SK-N-SH (cell line): ENCODE data around the gene TPD52L2. TPM values are rescaled to one million over a fixed set of nuclear protein-coding genes. Genes with fewer than 3 reads are reported as not detected.

Source experiments
- CTCF ChIA-PET: fragments of 300-600, 350-600 bp; formaldehyde crosslinking; extraction: SDS; loops from one replicate; lab custom pipeline; 2021; lab: Yijun Ruan, JAX
- POLR2A ChIA-PET: fragments of 350-600 bp; sonication (Branson Sonifier 250); formaldehyde crosslinking; extraction: SDS; loops from one replicate; lab custom pipeline; 2020; ENCODE audit warnings: antibody characterized with exemption, inconsistent platforms; lab: Yijun Ruan, JAX
- DNase-seq: peaks from one replicate; pipeline ENCODE4 v3.0.0; 2012
- H2AFZ ChIP-seq: fragments of 200-600 bp; sonication (generic); 2 replicates; pipeline ENCODE4 v1.8.1; 2016; ENCODE audit warnings: antibody characterized with exemption, mild to moderate bottlenecking, low read depth
- H3F3A ChIP-seq: fragments of 200-600 bp; sonication (generic); replicated peaks from 2 replicates; pipeline ENCODE3; 2016; ENCODE audit warnings: antibody characterized with exemption, mild to moderate bottlenecking; ENCODE audit not compliant: insufficient read depth
- H3K27ac ChIP-seq, 2 experiments: fragments of 200-500 bp in 1 of 2; fragments of 200-600 bp in 1 of 2; sonication (Bioruptor generic) in 1 of 2; sonication (generic), shearing (Covaris generic) in 1 of 2; 2 replicates each; pipeline versions ENCODE4 v1.5.1 to v1.6.1; 2014 to 2016; ENCODE audit warnings: low read depth in 2 of 2, inconsistent platforms in 1 of 2, low read length in 1 of 2, mild to moderate bottlenecking in 1 of 2, mixed read lengths in 1 of 2
- H3K27me3 ChIP-seq: fragments of 200-600 bp; sonication (generic), shearing (Covaris generic); 2 replicates; pipeline ENCODE4 v1.6.1; 2016; ENCODE audit warnings: mixed run types; ENCODE audit not compliant: insufficient read depth
- H3K36me3 ChIP-seq, 2 experiments: fragments of 200-500 bp in 1 of 2; fragments of 200-600 bp in 1 of 2; sonication (Bioruptor generic) in 1 of 2; sonication (generic) in 1 of 2; replicated peaks in 1 of 2; 2 replicates each; pipeline versions ENCODE3 to v1.5.1; 2014 to 2016; ENCODE audit warnings: low read length in 1 of 2, mild to moderate bottlenecking in 1 of 2; ENCODE audit not compliant: insufficient read depth in 2 of 2, control insufficient read depth in 1 of 2
- H3K4me1 ChIP-seq, 2 experiments: fragments of 200-500 bp in 1 of 2; fragments of 200-600 bp in 1 of 2; sonication (Bioruptor generic) in 1 of 2; sonication (generic), shearing (Covaris generic) in 1 of 2; 2 replicates each; pipeline versions ENCODE4 v1.5.1 to v1.6.1; 2014 to 2016; ENCODE audit warnings: low read depth in 1 of 2, low read length in 1 of 2, mixed run types in 1 of 2; ENCODE audit not compliant: insufficient read depth in 2 of 2, control insufficient read depth in 1 of 2
- H3K4me2 ChIP-seq: fragments of 200-600 bp; sonication (generic), shearing (Covaris generic); 2 replicates; pipeline ENCODE4 v1.6.1; 2017; ENCODE audit warnings: mixed run types
- H3K4me3 ChIP-seq, 2 experiments: fragments of 200-500 bp in 1 of 2; fragments of 200-600 bp in 1 of 2; sonication (Bioruptor generic) in 1 of 2; sonication (generic), shearing (Covaris generic) in 1 of 2; 2 replicates each; pipeline versions ENCODE4 v1.5.1 to v1.8.1; 2014 to 2016; ENCODE audit warnings: low read depth in 2 of 2, inconsistent platforms in 1 of 2, low read length in 1 of 2, mild to moderate bottlenecking in 1 of 2, mixed read lengths in 1 of 2, moderate library complexity in 1 of 2
- H3K79me2 ChIP-seq: fragments of 200-600 bp; sonication (generic); 2 replicates; pipeline ENCODE4 v1.8.1; 2017; ENCODE audit warnings: mild to moderate bottlenecking; ENCODE audit not compliant: insufficient read depth
- H3K9ac ChIP-seq: fragments of 200-600 bp; sonication (generic); 2 replicates; pipeline ENCODE4 v1.6.1; 2017; ENCODE audit warnings: mixed run types
- H3K9me2 ChIP-seq: fragments of 200-600 bp; sonication (generic); 2 replicates; pipeline ENCODE4 v1.6.1; 2017; ENCODE audit warnings: mixed run types
- H3K9me3 ChIP-seq: fragments of 200-600 bp; sonication (generic); 2 replicates; pipeline ENCODE4 v1.6.1; 2017; ENCODE audit warnings: mixed run types, mild to moderate bottlenecking, moderate library complexity
- H4K20me1 ChIP-seq: fragments of 200-600 bp; sonication (generic); 2 replicates; pipeline ENCODE4 v1.6.1; 2017; ENCODE audit warnings: mild to moderate bottlenecking, mixed run types; ENCODE audit not compliant: insufficient read depth
- CHD2 ChIP-seq: fragments of 150-350 bp; IDR thresholded peaks from 2 replicates; pipeline ENCODE4 v1.6.1; 2018; ENCODE audit warnings: low read length; ENCODE audit not compliant: partially characterized antibody
- ELF1 ChIP-seq: IDR thresholded peaks from 2 replicates; pipeline ENCODE4 v1.4.0; 2012
- EP300 ChIP-seq, 2 experiments: IDR thresholded peaks; 2 replicates each; pipeline versions ENCODE4 v1.4.0 to v1.6.1; 2012; ENCODE audit warnings: borderline replicate concordance in 1 of 2, low read depth in 1 of 2, low read length in 1 of 2
- FOSL2 ChIP-seq: IDR thresholded peaks from 2 replicates; pipeline ENCODE4 v1.4.0; 2012; ENCODE audit warnings: low read depth, mild to moderate bottlenecking, moderate library complexity, borderline replicate concordance
- FOXJ3 ChIP-seq: sonication (generic); formaldehyde crosslinking; IDR thresholded peaks from 2 replicates; pipeline ENCODE4 v1.5.1; 2020; ENCODE audit warnings: mild to moderate bottlenecking, missing genetic modification reagents
- GABPA ChIP-seq: IDR thresholded peaks from 2 replicates; pipeline ENCODE4 v1.4.0; 2012; ENCODE audit warnings: low read depth, mild to moderate bottlenecking
- MEF2A ChIP-seq: IDR thresholded peaks from 2 replicates; pipeline ENCODE4 v1.4.0; 2012; ENCODE audit warnings: low read depth, borderline replicate concordance
- NFIC ChIP-seq: IDR thresholded peaks from 2 replicates; pipeline ENCODE4 v1.4.0; 2012; ENCODE audit warnings: borderline replicate concordance
- RAD21 ChIP-seq: IDR thresholded peaks from 2 replicates; pipeline ENCODE4 v1.6.1; 2012; ENCODE audit warnings: mild to moderate bottlenecking, low read length
- RFX5 ChIP-seq: IDR thresholded peaks from 2 replicates; pipeline ENCODE4 v1.6.1; 2012; ENCODE audit warnings: mild to moderate bottlenecking, improper control_type of control experiment, low read length
- RXRA ChIP-seq: IDR thresholded peaks from 2 replicates; pipeline ENCODE4 v1.4.0; 2012; ENCODE audit warnings: low read depth, mild to moderate bottlenecking, borderline replicate concordance
- SIN3A ChIP-seq: IDR thresholded peaks from 2 replicates; pipeline ENCODE4 v1.6.1; 2012; ENCODE audit warnings: low read depth, mild to moderate bottlenecking, low read length, moderate library complexity, borderline replicate concordance
- SMC3 ChIP-seq: IDR thresholded peaks from 2 replicates; pipeline ENCODE4 v1.6.1; 2012; ENCODE audit warnings: low read depth, low read length, improper control_type of control experiment
- TAF1 ChIP-seq: IDR thresholded peaks from 2 replicates; pipeline ENCODE4 v1.6.1; 2012; ENCODE audit warnings: low read depth, mild to moderate bottlenecking, low read length, moderate library complexity, borderline replicate concordance
- TEAD4 ChIP-seq: IDR thresholded peaks from 2 replicates; pipeline ENCODE4 v1.4.0; 2012; ENCODE audit warnings: mild to moderate bottlenecking, borderline replicate concordance; ENCODE audit not compliant: insufficient read depth
- WGBS: methylation state at CpG from one replicate; pipeline ENCODE4 v1.1.6; 2017; ENCODE audit warnings: low lambda C conversion rate; 5-methylcytosine and 5-hydroxymethylcytosine counted together
- polyA plus RNA-seq, 3 experiments: library from polyadenylated mRNA; depleted of rRNA; stranded (reverse); fragments of >200 nt; gene quantifications; 2 replicates each; pipeline ENCODE4 v1.2.3, GENCODE V29; 2012
- TF ChIP-seq, protein P1 (sequence below): fragments of 150-350 bp; IDR thresholded peaks from 2 replicates; pipeline ENCODE4 v1.6.1; 2016; ENCODE audit warnings: mild to moderate bottlenecking, low read depth, low read length
- TF ChIP-seq, protein P2 (sequence below): IDR thresholded peaks from 2 replicates; pipeline ENCODE4; 2012
- TF ChIP-seq, protein P3 (sequence below): fragments of 200-600 bp; sonication (generic); IDR thresholded peaks from 2 replicates; pipeline ENCODE4 v1.6.1; 2017; ENCODE audit warnings: antibody characterized with exemption, mild to moderate bottlenecking, moderate library complexity

Gene TPD52L2
- polyA plus RNA-seq, 1 of the 3 experiments (the other 2 are of a cell fraction) = 137 TPM

- no peak overlapping the region for H3K9ac ChIP-seq
- peaks cover 15 to 62% of the 10 kb centered on the region in 2 experiments for H3K36me3 ChIP-seq
- H3K4me2 ChIP-seq = no peak overlapping the region
- no peak overlapping the region for H3K4me3 ChIP-seq
- H3K27ac ChIP-seq = no peak overlapping the region
- H2AFZ ChIP-seq = no peak overlapping the region
- H3K9me2 ChIP-seq = no peaks in the 10 kb centered on the region
- peaks cover 16% of the 10 kb centered on the region; the same call in 1 of the 2 replicates for H3K79me2 ChIP-seq
- TF ChIP-seq TEAD4 = no peak
- no peaks in the 10 kb centered on the region for H3K27me3 ChIP-seq
- ChIA-PET POLR2A (no interaction called here), CTCF (no interaction called here)
- H4K20me1 ChIP-seq = peaks cover 26% of the 10 kb centered on the region; the same call in 1 of the 2 replicates
- no peak for DNase-seq
- 96% methylated on average over 18 of the region's 19 CpGs for WGBS
- no peaks in the 10 kb centered on the region for H3K9me3 ChIP-seq
- H3K4me1 ChIP-seq = no peaks in the 10 kb centered on the region
- no peaks in the 10 kb centered on the region for H3F3A ChIP-seq
Measured at GRCh38 chr20:63931735-63932134, 66.7 kb downstream of the TPD52L2 start.

GRCh38 chr20:63932606-63933160 lies 67.6 kb downstream of the TPD52L2 start:
- H3K9me3 ChIP-seq = no peaks in the 10 kb centered on the region
- peaks cover 9% of the 10 kb centered on the region; the same call in 1 of the 2 replicates for H3K79me2 ChIP-seq
- H4K20me1 ChIP-seq = peaks cover 18% of the 10 kb centered on the region; the same call in 1 of the 2 replicates
- no peak overlapping the region for H3K27ac ChIP-seq
- H3F3A ChIP-seq = no peaks in the 10 kb centered on the region
- peaks cover 13 to 60% of the 10 kb centered on the region in 2 experiments for H3K36me3 ChIP-seq
- no peaks in the 10 kb centered on the region for H3K27me3 ChIP-seq
- H3K4me3 ChIP-seq = no peak overlapping the region
- WGBS = 94% methylated on average over 8 of the region's 17 CpGs
- no peak for DNase-seq
- ChIA-PET POLR2A (no interaction called here), CTCF (interaction anchor here (1.0 to 1.5 kb wide), 3 partner anchors 11 to 157 kb away, joined by 3 to 6 read pairs (median 3); no protein-coding TSS in a partner anchor)
- no peak overlapping the region for H2AFZ ChIP-seq
- no peaks in the 10 kb centered on the region for H3K9me2 ChIP-seq
- TF ChIP-seq RAD21 = no peak
- no peak for TF ChIP-seq TAF1
- no peak for TF ChIP-seq CHD2
- no peak for TF ChIP-seq NFIC
- TF ChIP-seq RXRA = no peak
- no peak for TF ChIP-seq FOXJ3
- no peak for TF ChIP-seq SIN3A
- TF ChIP-seq ELF1 = no peak
- TF ChIP-seq EP300 (IDR thresholded peaks at IDR 0.05; ENCODE audit: borderline replicate concordance in 1 of 2, low read depth in 1 of 2, low read length in 1 of 2) = no peak
- no peak for TF ChIP-seq FOSL2
- TF ChIP-seq GABPA = no peak
- TF ChIP-seq, protein P1, sequence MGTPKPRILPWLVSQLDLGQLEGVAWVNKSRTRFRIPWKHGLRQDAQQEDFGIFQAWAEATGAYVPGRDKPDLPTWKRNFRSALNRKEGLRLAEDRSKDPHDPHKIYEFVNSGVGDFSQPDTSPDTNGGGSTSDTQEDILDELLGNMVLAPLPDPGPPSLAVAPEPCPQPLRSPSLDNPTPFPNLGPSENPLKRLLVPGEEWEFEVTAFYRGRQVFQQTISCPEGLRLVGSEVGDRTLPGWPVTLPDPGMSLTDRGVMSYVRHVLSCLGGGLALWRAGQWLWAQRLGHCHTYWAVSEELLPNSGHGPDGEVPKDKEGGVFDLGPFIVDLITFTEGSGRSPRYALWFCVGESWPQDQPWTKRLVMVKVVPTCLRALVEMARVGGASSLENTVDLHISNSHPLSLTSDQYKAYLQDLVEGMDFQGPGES = no peak
- TF ChIP-seq, protein P2, sequence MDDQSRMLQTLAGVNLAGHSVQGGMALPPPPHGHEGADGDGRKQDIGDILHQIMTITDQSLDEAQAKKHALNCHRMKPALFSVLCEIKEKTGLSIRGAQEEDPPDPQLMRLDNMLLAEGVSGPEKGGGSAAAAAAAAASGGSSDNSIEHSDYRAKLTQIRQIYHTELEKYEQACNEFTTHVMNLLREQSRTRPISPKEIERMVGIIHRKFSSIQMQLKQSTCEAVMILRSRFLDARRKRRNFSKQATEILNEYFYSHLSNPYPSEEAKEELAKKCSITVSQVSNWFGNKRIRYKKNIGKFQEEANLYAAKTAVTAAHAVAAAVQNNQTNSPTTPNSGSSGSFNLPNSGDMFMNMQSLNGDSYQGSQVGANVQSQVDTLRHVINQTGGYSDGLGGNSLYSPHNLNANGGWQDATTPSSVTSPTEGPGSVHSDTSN = no peak
- TF ChIP-seq, protein P3, sequence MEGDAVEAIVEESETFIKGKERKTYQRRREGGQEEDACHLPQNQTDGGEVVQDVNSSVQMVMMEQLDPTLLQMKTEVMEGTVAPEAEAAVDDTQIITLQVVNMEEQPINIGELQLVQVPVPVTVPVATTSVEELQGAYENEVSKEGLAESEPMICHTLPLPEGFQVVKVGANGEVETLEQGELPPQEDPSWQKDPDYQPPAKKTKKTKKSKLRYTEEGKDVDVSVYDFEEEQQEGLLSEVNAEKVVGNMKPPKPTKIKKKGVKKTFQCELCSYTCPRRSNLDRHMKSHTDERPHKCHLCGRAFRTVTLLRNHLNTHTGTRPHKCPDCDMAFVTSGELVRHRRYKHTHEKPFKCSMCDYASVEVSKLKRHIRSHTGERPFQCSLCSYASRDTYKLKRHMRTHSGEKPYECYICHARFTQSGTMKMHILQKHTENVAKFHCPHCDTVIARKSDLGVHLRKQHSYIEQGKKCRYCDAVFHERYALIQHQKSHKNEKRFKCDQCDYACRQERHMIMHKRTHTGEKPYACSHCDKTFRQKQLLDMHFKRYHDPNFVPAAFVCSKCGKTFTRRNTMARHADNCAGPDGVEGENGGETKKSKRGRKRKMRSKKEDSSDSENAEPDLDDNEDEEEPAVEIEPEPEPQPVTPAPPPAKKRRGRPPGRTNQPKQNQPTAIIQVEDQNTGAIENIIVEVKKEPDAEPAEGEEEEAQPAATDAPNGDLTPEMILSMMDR = no peak
- no peak for TF ChIP-seq RFX5
- no peak for TF ChIP-seq SMC3
- no peak for TF ChIP-seq MEF2A
- TF ChIP-seq, all 33 proteins: peak for 0
- Histone ChIP-seq H3K4me1 (no peaks in the 10 kb centered on the region), H3K4me2 (no peak overlapping the region), H3K9ac (no peak overlapping the region)
